ENCODE measurements around the gene CCDC78.

The CCDC78 gene

GRCh38 chr16:716200-716568, 10.1 kb downstream of the CCDC78 start:
- no peak overlapping the region for H3K27ac ChIP-seq (ENCODE audit: low read length)
- H3K9ac ChIP-seq (ENCODE audit: low read length), result no peak overlapping the region
- no peak overlapping the region for H2AFZ ChIP-seq (ENCODE audit: low read length)
- H3K4me1 ChIP-seq (ENCODE audit: low read length), result peaks cover 11% of the 10 kb centered on the region; the same call in 1 of the 2 replicates
- H3K36me3 ChIP-seq (replicated peaks; ENCODE audit: insufficient read depth, low read length), result no peaks in the 10 kb centered on the region
- no peaks in the 10 kb centered on the region for H3K9me2 ChIP-seq (replicated peaks; ENCODE audit: insufficient read depth, low read length)
- H3F3A ChIP-seq (ENCODE audit: insufficient read depth, low read length), result peaks cover 10% of the 10 kb centered on the region; the same call in 1 of the 2 replicates
- H4K20me1 ChIP-seq (ENCODE audit: insufficient read depth, low read length), result no peaks in the 10 kb centered on the region
- H3K27me3 ChIP-seq (replicated peaks; ENCODE audit: insufficient read depth, low read length), result peaks cover 28% of the 10 kb centered on the region
- H3K9me3 ChIP-seq (replicated peaks; ENCODE audit: insufficient read depth, low read length), result no peaks in the 10 kb centered on the region
- TF ChIP-seq EZH2phosphoT487 (IDR thresholded peaks at IDR 0.05; ENCODE audit: low read length), result no peak
- TF ChIP-seq EZH2 (optimal IDR thresholded peaks at IDR 0.05; ENCODE audit: low read depth, low read length), result no peak
- TF ChIP-seq CTCF (IDR thresholded peaks at IDR 0.05; ENCODE audit: low read length), result no peak
- no peak for DNase-seq
- H3K4me3 ChIP-seq (ENCODE audit: low read length), result no peak overlapping the region
- H3K79me2 ChIP-seq (ENCODE audit: low read length), result no peaks in the 10 kb centered on the region; the same call in 1 of the 2 replicates
- H3K4me2 ChIP-seq (ENCODE audit: low read depth, low read length), result no peak overlapping the region

GRCh38 chr16:715477-716199, 10.6 kb downstream of the CCDC78 start:
- peak overlapping the region; percentile 39; the same call in 1 of the 2 replicates for H3K4me2 ChIP-seq (ENCODE audit: low read depth, low read length)
- H3K79me2 ChIP-seq (ENCODE audit: low read length), result no peaks in the 10 kb centered on the region; the same call in 1 of the 2 replicates
- peaks cover 8% of the 10 kb centered on the region; the same call in 1 of the 2 replicates for H3F3A ChIP-seq (ENCODE audit: insufficient read depth, low read length)
- H3K9me2 ChIP-seq (replicated peaks; ENCODE audit: insufficient read depth, low read length), result no peaks in the 10 kb centered on the region
- no peak overlapping the region for H3K9ac ChIP-seq (ENCODE audit: low read length)
- H2AFZ ChIP-seq (ENCODE audit: low read length), result no peak overlapping the region
- TF ChIP-seq EZH2phosphoT487 (IDR thresholded peaks at IDR 0.05; ENCODE audit: low read length), result no peak
- no peak for TF ChIP-seq EZH2 (optimal IDR thresholded peaks at IDR 0.05; ENCODE audit: low read depth, low read length)
- no peak for TF ChIP-seq CTCF (IDR thresholded peaks at IDR 0.05; ENCODE audit: low read length)
- peaks cover 11% of the 10 kb centered on the region; the same call in 1 of the 2 replicates for H3K4me1 ChIP-seq (ENCODE audit: low read length)
- H4K20me1 ChIP-seq (ENCODE audit: insufficient read depth, low read length), result no peaks in the 10 kb centered on the region
- no peak for DNase-seq
- no peaks in the 10 kb centered on the region for H3K36me3 ChIP-seq (replicated peaks; ENCODE audit: insufficient read depth, low read length)
- no peak overlapping the region for H3K27ac ChIP-seq (ENCODE audit: low read length)
- H3K27me3 ChIP-seq (replicated peaks; ENCODE audit: insufficient read depth, low read length), result peaks cover 34% of the 10 kb centered on the region
- no peaks in the 10 kb centered on the region for H3K9me3 ChIP-seq (replicated peaks; ENCODE audit: insufficient read depth, low read length)
- H3K4me3 ChIP-seq (ENCODE audit: low read length), result no peak overlapping the region

- DNase-seq, result peak; percentile 72
- Histone ChIP-seq H3K9me2 (replicated peaks; ENCODE audit: insufficient read depth, low read length) (no peaks in the 10 kb centered on the region), H3K27ac (ENCODE audit: low read length) (no peak within 1 kb of the TSS), H3K4me3 (ENCODE audit: low read length) (no peak within 1 kb of the TSS), H3K36me3 (replicated peaks; ENCODE audit: insufficient read depth, low read length) (no peaks in the 10 kb centered on the region), H2AFZ (ENCODE audit: low read length) (no peak within 1 kb of the TSS), H3K79me2 (ENCODE audit: low read length) (no peaks in the 10 kb centered on the region), H3K4me2 (ENCODE audit: low read depth, low read length) (peak within 1 kb of the TSS; percentile 41; the same call in 1 of the 2 replicates), H3K9me3 (replicated peaks; ENCODE audit: insufficient read depth, low read length) (no peaks in the 10 kb centered on the region), H4K20me1 (ENCODE audit: insufficient read depth, low read length) (no peaks in the 10 kb centered on the region), H3K9ac (ENCODE audit: low read length) (no peak within 1 kb of the TSS), H3K4me1 (ENCODE audit: low read length) (peaks cover 9% of the 10 kb centered on the region; the same call in 1 of the 2 replicates), H3K27me3 (replicated peaks; ENCODE audit: insufficient read depth, low read length) (peaks cover 42% of the 10 kb centered on the region), H3F3A (ENCODE audit: insufficient read depth, low read length) (peaks cover 2% of the 10 kb centered on the region; the same call in 1 of the 2 replicates)
- TF ChIP-seq CTCF (IDR thresholded peaks at IDR 0.05; ENCODE audit: low read length), result no peak
Observed at GRCh38 chr16:714558-715476, 11.4 kb downstream of the CCDC78 start, which contains the start of gene METRN. METRN (plus strand) TSS chr16:715118; CDS start chr16:715290, 172 bp downstream.
